HG03469 (cell line): ENCODE data around the gene FKBP14.
A peak's percentile ranks its signal among the peaks of the same experiment; 100 is the strongest.

Experiments
- ATAC-seq: cut with Tn5 transposase; IDR thresholded peaks from one replicate; pipeline ENCODE4 v1.9.1; 2021; ENCODE audit warnings: mild to moderate bottlenecking, moderate library complexity, moderate number of reproducible peaks; ENCODE audit not compliant: unreplicated experiment

The FKBP14 gene, protein sequence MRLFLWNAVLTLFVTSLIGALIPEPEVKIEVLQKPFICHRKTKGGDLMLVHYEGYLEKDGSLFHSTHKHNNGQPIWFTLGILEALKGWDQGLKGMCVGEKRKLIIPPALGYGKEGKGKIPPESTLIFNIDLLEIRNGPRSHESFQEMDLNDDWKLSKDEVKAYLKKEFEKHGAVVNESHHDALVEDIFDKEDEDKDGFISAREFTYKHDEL

DNA sequence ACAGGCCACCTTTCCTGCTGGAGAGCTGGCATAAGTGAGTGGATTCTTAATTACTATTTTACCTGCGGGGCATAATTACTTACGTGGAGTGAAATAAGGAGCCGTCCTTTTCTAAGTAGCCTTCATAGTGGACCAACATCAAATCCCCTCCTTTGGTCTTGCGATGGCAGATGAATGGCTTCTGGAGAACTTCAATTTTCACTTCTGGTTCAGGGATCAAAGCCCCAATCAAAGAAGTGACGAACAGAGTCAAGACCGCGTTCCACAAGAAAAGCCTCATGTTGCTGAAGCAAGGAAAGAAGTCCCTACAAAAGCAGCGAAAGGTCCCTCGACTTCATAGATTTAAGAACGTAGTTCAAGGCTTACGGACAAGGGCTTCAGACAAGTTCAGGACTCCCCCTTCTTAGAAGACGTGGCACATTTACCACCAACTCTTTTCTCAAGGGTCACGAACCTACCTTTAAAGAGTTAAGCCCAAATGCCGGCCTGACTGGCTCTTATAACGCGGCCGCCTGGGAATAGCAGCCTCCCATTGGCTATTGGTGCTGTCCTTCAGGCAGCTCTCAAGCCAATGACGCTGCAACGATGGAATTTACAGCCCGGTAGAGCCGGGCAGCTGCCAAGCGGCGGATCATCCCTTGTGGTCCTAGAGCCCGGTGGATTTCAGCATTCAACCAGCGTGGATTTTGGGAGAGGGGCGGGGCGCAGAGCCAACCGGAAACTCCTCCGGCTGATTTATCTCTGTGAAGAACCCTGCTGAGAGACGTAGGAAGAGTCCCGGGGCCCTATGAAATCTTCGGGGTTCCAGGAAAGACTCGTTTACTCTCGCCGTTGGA lies at the start of gene FKBP14:
Gene FKBP14 (minus strand): TSS at position 474 of the 836 bp plus-strand sequence. CDS start 194 bp downstream, at position 280.
- ATAC-seq, result peak; percentile 59

DNA sequence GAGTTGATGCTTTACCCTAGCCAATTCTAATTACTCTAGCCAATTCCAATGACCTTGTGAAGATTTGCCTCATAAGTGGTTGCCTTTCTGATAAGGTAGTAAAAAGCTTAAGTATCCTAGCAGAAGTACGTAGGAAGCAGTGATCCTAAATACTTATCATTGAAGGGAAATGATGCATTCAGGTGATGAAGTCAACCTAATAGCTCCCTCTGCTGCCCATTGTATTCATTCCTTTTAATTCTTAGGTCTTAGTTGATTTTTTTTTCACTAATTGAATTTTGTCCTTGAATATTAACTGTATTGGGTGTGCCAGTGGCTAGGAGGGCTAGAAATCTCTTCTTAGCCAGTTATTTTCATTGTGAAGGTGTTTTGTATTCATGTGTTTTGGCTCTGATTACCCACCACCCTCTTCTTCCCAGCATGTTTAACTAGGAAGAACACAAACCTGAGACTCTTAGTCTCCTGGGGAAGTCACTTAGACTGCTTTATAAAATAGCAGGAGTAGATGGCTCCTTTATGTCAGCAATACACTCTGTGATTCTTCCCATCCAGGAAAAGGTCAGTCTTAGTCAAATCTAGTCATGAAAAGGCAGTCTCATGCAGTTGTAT lies 48.0 kb upstream of the FKBP14 start:
- no peak for ATAC-seq

GRCh38 chr7:30072735-30073134 lies 46.2 kb upstream of the FKBP14 start:
- no peak for ATAC-seq

DNA sequence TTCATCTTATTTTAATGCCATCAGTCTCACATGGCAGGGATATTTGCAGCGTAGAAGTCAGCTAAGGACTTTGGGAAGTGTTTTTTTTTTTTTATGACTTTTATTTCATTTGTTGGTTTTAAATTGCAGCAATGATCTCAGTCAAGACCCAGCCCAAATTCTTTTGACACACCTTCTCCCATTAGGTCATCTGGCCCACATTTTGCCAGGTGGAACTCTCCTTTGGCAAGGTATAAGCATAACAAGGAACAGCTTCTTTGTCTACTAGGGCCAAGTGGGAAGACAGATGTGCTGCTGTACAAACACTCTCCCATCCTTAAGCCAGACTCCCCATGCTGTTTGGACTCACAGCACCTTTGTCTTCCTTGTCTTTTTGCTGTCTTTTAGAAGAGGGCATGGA lies 43.5 kb upstream of the FKBP14 start:
- ATAC-seq, result no peak

- no peak for ATAC-seq
Measured at GRCh38 chr7:30069096-30069867, 42.8 kb upstream of the FKBP14 start.

DNA sequence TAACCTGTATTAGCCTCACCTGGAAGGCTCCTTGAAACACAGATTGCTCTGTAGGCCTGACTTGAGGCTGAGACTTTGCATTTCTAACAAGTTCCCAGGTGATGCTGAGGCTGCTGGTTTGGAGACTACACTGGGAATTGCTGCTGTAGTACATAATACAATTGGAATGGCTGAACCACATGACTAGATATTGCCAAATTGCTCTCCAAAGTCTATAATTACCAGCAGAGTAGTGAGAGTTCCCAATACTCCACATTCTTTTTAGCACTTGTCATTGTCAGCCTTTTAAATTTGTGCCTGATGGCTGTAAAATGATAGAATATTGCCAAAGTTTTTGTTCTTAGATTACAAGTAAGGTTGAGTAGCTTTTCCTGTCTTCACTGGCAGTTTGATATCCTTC lies 41.6 kb upstream of the FKBP14 start:
- ATAC-seq, result no peak

GRCh38 chr7:30066687-30067086 lies 40.2 kb upstream of the FKBP14 start:
- no peak for ATAC-seq

DNA sequence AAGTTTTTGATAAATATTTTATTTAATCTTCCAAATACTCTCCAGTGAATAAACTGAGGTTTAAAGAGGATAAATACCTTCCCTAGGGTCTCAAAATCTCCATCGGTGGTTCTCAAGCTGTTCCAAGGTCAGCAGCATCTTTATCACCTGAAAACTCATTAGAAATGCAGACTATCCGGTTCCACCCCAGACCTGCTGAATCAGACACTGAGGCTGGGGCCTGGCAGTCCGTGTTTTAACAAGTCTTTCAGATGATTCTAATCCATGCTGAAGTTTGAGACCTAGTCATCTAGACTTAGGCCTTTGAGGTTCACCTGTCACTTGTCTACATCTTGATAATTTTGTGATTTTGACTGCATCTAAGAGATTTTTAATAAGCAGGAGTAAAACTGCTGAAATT lies 39.2 kb upstream of the FKBP14 start:
- ATAC-seq, result no peak

DNA sequence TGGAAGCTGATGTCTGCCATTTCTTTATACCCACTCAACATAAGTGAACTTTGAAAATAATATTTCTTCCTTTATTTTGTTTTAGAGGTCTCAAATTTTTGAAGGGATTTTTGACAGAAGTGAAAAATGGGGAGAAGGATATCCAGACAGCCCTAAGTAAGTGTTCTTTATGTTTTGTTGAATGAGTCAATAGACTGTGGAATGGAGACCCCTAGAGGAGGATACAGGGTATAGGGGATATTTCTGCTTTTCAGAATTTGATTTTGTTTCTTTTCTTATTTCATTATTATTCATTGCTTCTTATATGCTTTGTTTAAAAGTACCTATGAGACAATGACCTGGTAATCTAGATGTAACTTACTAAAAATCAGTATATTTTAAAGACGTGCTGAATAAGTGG lies 36.1 kb upstream of the FKBP14 start:
- ATAC-seq, result no peak

DNA sequence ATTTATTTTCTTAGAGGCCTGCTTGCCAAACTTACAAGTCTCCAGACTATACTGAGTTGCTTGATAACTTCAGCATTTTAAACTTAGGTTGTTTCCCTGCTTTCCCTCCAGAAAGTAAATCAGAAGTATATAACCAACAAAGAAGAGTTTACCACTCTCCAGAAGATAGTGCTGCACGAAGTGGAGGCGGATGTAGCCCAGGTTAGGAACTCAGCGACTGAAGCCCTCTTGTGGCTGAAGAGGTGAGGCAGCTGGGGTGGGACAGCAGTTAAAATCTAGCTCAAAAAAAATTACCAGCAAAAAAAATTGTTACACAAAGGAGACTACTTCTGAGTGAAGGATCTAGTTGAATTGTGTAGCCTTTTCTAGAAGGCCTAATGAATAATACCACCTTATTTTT lies 35.3 kb upstream of the FKBP14 start:
- ATAC-seq, result peak; percentile 55

DNA sequence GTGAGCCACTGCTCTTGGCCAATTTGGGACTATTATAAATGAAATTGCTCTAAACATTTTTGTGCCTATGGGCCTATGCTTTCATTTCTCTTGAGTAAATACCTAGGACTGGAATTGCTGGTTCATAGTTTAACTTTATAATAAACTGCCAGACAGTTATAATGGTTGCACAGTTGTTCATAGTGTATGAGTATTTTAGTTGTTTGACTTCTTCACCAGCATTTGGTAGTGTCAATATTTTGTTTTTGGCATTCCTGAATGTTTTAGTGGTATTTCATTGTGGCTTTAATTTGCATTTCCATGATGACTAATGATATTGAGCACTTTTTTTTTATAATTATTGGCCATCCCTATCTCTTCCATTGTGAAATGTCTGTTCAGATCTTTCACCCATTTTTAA lies 31.2 kb upstream of the FKBP14 start:
- ATAC-seq, result no peak

DNA sequence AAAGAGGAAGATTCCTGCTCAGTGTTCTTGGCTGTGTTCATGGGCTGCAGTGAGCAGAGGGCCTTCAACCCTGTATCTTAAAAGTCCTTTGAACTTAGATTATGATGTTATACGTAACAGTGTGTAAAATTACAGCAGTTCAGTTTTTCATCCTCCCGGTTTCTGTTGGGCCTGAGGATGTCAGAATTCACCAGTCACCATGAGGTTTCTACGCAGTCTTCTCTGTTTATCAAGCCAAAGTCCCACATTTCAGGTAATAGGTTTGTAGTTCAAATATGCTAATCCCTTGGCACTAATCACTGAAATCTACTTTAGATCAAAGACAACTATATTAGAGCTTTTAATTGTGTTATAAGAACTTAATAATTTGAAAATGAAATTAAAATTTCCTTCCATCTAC lies 26.6 kb upstream of the FKBP14 start:
- ATAC-seq, result no peak

DNA sequence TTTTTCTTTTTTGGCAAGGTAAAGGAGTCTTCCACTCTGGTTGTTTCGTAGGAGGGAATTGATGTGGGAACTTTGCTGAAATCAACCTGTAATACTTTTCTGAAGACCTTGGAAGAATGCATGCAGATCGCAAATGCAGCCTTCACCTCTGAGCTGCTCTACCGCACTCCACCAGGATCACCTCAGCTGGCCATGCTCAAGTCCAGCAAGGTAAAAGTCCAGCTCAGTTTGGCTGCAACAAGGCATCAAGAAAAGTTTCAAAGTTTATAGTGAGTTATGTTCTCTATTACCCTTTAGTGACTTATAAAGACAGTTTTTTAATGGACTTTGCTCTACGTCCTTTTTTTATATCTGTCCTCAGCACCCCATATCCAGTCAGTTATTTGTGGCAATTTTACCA lies 22.7 kb upstream of the FKBP14 start:
- no peak for ATAC-seq

DNA sequence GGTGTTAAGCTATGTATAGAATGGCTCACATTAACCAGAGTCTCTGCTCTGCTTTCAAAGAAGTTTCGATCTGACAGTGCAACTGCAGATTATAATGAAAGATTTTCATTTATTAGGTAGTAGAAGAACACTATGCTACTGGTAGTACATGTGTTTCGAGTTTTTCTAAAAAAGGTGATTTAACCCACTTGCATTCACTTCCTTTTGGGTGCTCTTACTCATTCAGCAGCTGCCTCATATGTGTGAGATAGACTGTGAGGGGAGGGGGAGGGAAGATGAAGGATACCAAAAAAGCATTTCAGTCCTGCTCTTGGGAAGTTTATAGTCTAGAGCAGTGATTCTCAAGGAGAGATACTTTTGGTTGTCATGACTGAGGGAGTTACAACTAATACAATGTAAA lies 22.1 kb upstream of the FKBP14 start:
- ATAC-seq, result no peak

DNA sequence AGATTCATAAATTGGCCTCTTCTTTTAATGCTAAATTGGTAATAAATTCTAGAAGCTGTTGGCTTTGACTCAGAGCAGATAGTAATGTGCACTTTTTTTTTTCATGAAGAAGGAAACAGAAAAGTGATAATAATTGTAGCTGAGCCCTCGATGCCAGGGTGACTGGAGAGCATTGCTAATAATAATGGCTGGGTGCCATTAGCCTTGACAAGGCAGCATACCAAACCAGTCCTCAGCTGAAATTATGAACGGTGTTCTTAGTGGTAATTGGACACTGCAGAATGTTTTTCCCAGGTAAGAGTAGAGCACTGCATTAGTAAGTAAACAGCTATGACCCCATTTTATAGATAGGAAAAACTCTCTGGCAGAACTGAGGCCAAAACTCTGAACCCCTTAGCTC lies 20.6 kb upstream of the FKBP14 start:
- ATAC-seq, result no peak

DNA sequence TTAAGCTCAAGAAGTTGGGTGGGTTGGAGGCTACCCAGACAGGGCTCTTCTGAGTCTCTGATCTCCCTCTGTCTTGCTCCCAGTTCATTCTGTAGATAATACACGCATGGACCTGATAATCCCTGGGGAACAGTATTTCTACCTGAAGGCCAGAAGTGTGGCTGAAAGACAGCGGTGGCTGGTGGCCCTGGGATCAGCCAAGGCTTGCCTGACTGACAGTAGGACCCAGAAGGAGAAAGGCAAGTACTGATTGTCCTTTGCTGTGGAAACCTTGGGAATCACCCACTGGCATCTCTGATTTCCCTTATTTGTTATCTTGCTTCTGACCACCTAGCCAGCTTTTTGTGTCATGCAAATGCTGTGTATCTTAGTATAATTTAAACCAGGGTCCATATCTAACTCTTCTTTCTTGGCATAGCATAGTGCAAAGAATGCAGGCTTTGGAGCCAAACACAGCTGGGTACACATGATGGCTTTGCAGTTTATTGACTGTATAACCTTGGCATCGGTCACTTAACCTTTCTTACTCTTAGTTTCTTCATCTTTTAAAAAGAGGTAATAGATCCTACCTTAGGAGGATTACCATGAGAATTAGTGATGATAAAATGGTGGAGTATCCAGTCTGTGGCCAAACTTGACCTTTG lies 19.7 kb upstream of the FKBP14 start:
- ATAC-seq, result no peak

DNA sequence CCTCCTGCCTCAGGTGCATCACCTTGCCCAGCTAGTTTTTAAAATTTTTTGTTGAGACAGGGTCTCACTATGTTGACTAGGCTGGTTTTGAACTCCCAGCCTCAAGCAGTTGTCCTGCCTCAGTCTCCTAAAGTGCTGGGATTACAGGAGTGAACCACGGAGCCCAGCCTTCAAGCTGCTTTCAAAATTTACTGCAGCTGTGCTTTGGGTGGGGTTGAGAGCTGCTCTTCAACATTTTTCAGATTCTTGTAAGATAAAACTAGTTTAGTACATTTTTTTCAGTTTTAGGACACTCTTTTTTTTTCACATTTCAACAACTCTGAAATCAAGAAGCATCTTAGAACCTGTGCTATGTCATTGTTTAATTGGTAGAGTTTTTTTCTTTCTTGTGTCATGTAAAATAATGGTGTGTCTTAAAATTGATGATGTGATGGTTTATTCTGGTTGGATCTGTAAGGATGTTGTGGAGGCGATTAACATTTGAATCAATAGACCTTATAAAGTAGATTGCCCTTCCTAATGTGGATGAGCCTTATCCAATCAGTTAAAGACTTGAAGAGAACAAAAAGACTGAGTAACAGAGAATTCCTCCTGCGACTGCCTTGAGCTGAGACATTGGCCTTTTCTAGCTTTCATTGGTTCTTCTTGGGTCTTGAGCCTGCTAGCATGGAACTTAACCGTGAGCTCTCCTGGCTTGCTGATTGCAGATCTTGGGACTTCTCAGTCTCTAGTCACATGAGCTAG lies 15.2 kb upstream of the FKBP14 start:
- ATAC-seq, result no peak

GRCh38 chr7:30040938-30041337 lies 14.4 kb upstream of the FKBP14 start:
- no peak for ATAC-seq

DNA sequence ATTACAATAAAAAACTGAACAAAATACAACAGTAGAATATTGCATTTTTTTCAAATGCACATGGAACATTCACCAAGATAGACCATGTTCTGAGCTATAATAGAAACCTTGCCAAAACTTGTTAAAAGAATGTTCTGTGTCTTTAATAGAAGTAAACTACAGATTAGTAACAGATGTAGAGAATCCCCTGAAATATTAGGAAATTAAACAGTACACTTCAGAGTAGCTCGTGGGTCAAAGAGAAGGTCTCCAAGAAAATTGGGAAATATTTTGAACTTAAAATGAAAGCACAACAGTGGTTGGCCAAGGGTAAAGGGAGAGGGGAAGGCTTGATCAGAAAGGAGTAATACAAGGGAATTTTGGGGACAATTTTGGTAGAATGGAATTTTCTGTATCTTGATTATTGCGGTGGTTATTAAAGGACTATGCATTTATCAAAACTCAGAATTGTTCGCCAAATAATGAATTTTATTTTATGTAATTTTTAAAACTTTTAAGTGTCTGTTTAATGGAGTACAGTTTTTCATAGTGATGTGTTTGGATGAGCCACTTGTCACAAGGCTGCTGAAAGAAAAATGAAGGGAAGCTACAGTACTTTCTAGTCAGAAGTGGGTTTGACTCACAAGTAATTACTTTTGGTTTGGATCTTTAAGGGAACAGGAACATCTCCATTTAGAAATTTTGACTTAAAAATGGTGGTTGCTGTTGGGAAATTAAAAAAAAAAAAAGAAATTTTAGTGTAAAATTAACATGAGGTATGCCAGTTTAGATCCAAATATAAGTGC lies 11.9 kb upstream of the FKBP14 start:
- ATAC-seq, result no peak
